OCI-LY7 (cell line): Measurements from ENCODE around the gene SESN3. TPM values are rescaled to one million over a fixed set of nuclear protein-coding genes. Genes with fewer than 3 reads are reported as not detected.

Experiments used
- BruUV-seq: library from RNA; stranded (reverse); fragments of 400-500 nt; replicated peaks from 2 replicates; lab custom pipeline; 2021; lab: Mats Ljungman, UMichigan
- CTCF ChIA-PET: fragments of 300-600 bp; sonication (Branson Sonifier 250); formaldehyde crosslinking; loops from one replicate; lab custom pipeline; 2022; ENCODE audit warnings: antibody characterized with exemption; ENCODE audit not compliant: unreplicated experiment; lab: Charles Lee
- POLR2A ChIA-PET: fragments of 300-600 bp; sonication (Branson Sonifier 250); formaldehyde crosslinking; loops from one replicate; lab custom pipeline; 2022; ENCODE audit warnings: antibody characterized with exemption; lab: Charles Lee
- DNase-seq: peaks from one replicate; pipeline ENCODE4 v3.0.0-alpha.2; 2015; ENCODE audit warnings: low spot score
- H2AFZ ChIP-seq: fragments of 200-600 bp; sonication (generic), shearing (Covaris generic); 2 replicates; pipeline ENCODE4 v1.6.1; 2014; ENCODE audit warnings: mild to moderate bottlenecking, antibody characterized with exemption, low read length, moderate library complexity
- H3K27ac ChIP-seq: fragments of 200-600 bp; sonication (generic); 2 replicates; pipeline ENCODE4 v1.5.1; 2014; ENCODE audit warnings: mixed run types, low read depth, mild to moderate bottlenecking, moderate library complexity, low read length, inconsistent platforms; ENCODE audit not compliant: poor library complexity, severe bottlenecking
- H3K36me3 ChIP-seq: fragments of 200-600 bp; sonication (generic); 2 replicates; pipeline ENCODE4 v1.6.1; 2014; ENCODE audit warnings: mild to moderate bottlenecking, antibody characterized with exemption, low read length, moderate library complexity, mixed read lengths; ENCODE audit not compliant: insufficient read depth
- H3K4me1 ChIP-seq: fragments of 200-600 bp; sonication (generic); 2 replicates; pipeline ENCODE4 v1.5.1; 2014; ENCODE audit warnings: mild to moderate bottlenecking, low read length; ENCODE audit not compliant: insufficient read depth, poor library complexity, severe bottlenecking
- H3K4me2 ChIP-seq: fragments of 200-600 bp; sonication (generic); 2 replicates; pipeline ENCODE4 v1.6.1; 2014; ENCODE audit warnings: mild to moderate bottlenecking, low read length
- H3K4me3 ChIP-seq: fragments of 200-600 bp; sonication (generic); 2 replicates; pipeline ENCODE4 v1.5.1; 2014; ENCODE audit warnings: mild to moderate bottlenecking, low read depth, low read length; ENCODE audit not compliant: poor library complexity, severe bottlenecking
- H3K79me2 ChIP-seq: fragments of 200-600 bp; sonication (generic); 2 replicates; pipeline ENCODE4 v1.6.1; 2016; ENCODE audit warnings: low read depth, mild to moderate bottlenecking, low read length, moderate library complexity, mixed read lengths; ENCODE audit not compliant: insufficient read depth
- H3K9me2 ChIP-seq: fragments of 200-600 bp; sonication (generic); 2 replicates; pipeline ENCODE4 v1.6.1; 2016; ENCODE audit warnings: mild to moderate bottlenecking, low read length, mixed read lengths; ENCODE audit not compliant: insufficient read depth
- H3K9me3 ChIP-seq: fragments of 200-600 bp; sonication (generic); 2 replicates; pipeline ENCODE4 v1.6.1; 2014; ENCODE audit warnings: mild to moderate bottlenecking, mixed run types, low read length, mixed read lengths
- H4K20me1 ChIP-seq: fragments of 200-600 bp; sonication (generic); 2 replicates; pipeline ENCODE4 v1.6.1; 2014; ENCODE audit warnings: mild to moderate bottlenecking, antibody characterized with exemption, low read length, moderate library complexity, mixed read lengths; ENCODE audit not compliant: insufficient read depth
- CTCF ChIP-seq: fragments of 200-600 bp; sonication (generic); conservative IDR thresholded peaks from 2 replicates; pipeline ENCODE4 v1.5.1; 2014; ENCODE audit warnings: mild to moderate bottlenecking, antibody characterized with exemption, low read length, moderate library complexity, mixed read lengths
- EZH2phosphoT487 ChIP-seq: fragments of 200-600 bp; sonication (generic); IDR thresholded peaks from 2 replicates; pipeline ENCODE4 v1.6.1; 2018; ENCODE audit warnings: low read depth, borderline replicate concordance, mild to moderate bottlenecking, mixed run types, antibody characterized with exemption, low read length, moderate library complexity, mixed read lengths
- intact Hi-C: fragments of 100-400 bp; cut with micrococcal nuclease; formaldehyde crosslinking; loops from one replicate; pipeline ENCODE4 v1.10.0; 2022; ENCODE audit not compliant: unreplicated experiment
- total RNA-seq, 2 experiments: library from RNA; depleted of rRNA in 1 of 2; stranded (reverse); fragments of >200 nt in 1 of 2; shearing (Covaris generic) in 1 of 2; gene quantifications; 2 replicates each; pipeline ENCODE4 v1.2.3, GENCODE V29; 2014 to 2022

The SESN3 gene
- total RNA-seq, 2 experiments from 2014 or later: 4.4 to 9.6 TPM

GRCh38 chr11:95132956-95133355 lies 98.0 kb downstream of the SESN3 start:
- no peak for DNase-seq
- no peak for TF ChIP-seq CTCF
- no peak for TF ChIP-seq EZH2phosphoT487
- H4K20me1 ChIP-seq: no peaks in the 10 kb centered on the region
- H3K79me2 ChIP-seq: no peaks in the 10 kb centered on the region
- H3K4me1 ChIP-seq: no peaks in the 10 kb centered on the region
- POLR2A ChIA-PET: interaction anchor here (1.1 kb wide), 1 partner anchor 43 kb away, joined by 5 read pairs; the partner anchor contains the start of gene ENDOD1
- CTCF ChIA-PET: no interaction called here
- H3K9me2 ChIP-seq: no peaks in the 10 kb centered on the region
- H3K27ac ChIP-seq: no peak overlapping the region
- no peaks in the 10 kb centered on the region for H3K9me3 ChIP-seq
- H3K4me2 ChIP-seq: no peak overlapping the region
- H3K4me3 ChIP-seq: no peak overlapping the region
- intact Hi-C loops: loop anchor here (10.0 kb wide), 1 partner anchor 348 kb away; no protein-coding TSS in a partner anchor
- no peak overlapping the region for H2AFZ ChIP-seq
- H3K36me3 ChIP-seq: peaks cover 26% of the 10 kb centered on the region
- BruUV-seq: no TSS peak

- Histone ChIP-seq H3K27ac (no peak overlapping the region), H3K4me2 (no peak overlapping the region), H3K79me2 (no peaks in the 10 kb centered on the region), H3K4me3 (no peak overlapping the region), H3K4me1 (no peaks in the 10 kb centered on the region), H3K36me3 (peaks cover 26% of the 10 kb centered on the region), H2AFZ (no peak overlapping the region), H4K20me1 (no peaks in the 10 kb centered on the region), H3K9me3 (no peaks in the 10 kb centered on the region), H3K9me2 (no peaks in the 10 kb centered on the region)
- CTCF ChIA-PET: no interaction called here
- intact Hi-C loops: no loop called here
- POLR2A ChIA-PET: no interaction called here
- no peak for TF ChIP-seq EZH2phosphoT487
- BruUV-seq: no TSS peak
- no peak for DNase-seq
Observed at GRCh38 chr11:95128602-95129001, 102.4 kb downstream of the SESN3 start.

GRCh38 chr11:95123556-95123955 lies 107.4 kb downstream of the SESN3 start:
- Histone ChIP-seq H3K27ac (no peak overlapping the region), H3K79me2 (no peaks in the 10 kb centered on the region), H4K20me1 (no peaks in the 10 kb centered on the region; the same call in 1 of the 2 replicates), H3K4me1 (no peaks in the 10 kb centered on the region), H3K9me2 (no peaks in the 10 kb centered on the region), H2AFZ (no peak overlapping the region), H3K36me3 (peaks cover 6% of the 10 kb centered on the region), H3K4me3 (no peak overlapping the region), H3K9me3 (no peaks in the 10 kb centered on the region), H3K4me2 (no peak overlapping the region)
- ChIA-PET POLR2A (no interaction called here), CTCF (no interaction called here)
- no TSS peak for BruUV-seq
- TF ChIP-seq EZH2phosphoT487: no peak
- no peak for TF ChIP-seq CTCF
- intact Hi-C loops: no loop called here
- DNase-seq: no peak
